GM19035 (cell line): Measurements from ENCODE around the gene PTPN23.

ENCODE experiments used
- ATAC-seq: cut with Tn5 transposase; IDR thresholded peaks from one replicate; pipeline ENCODE4 v1.9.1; 2021; ENCODE audit not compliant: unreplicated experiment

PTPN23 gene

DNA sequence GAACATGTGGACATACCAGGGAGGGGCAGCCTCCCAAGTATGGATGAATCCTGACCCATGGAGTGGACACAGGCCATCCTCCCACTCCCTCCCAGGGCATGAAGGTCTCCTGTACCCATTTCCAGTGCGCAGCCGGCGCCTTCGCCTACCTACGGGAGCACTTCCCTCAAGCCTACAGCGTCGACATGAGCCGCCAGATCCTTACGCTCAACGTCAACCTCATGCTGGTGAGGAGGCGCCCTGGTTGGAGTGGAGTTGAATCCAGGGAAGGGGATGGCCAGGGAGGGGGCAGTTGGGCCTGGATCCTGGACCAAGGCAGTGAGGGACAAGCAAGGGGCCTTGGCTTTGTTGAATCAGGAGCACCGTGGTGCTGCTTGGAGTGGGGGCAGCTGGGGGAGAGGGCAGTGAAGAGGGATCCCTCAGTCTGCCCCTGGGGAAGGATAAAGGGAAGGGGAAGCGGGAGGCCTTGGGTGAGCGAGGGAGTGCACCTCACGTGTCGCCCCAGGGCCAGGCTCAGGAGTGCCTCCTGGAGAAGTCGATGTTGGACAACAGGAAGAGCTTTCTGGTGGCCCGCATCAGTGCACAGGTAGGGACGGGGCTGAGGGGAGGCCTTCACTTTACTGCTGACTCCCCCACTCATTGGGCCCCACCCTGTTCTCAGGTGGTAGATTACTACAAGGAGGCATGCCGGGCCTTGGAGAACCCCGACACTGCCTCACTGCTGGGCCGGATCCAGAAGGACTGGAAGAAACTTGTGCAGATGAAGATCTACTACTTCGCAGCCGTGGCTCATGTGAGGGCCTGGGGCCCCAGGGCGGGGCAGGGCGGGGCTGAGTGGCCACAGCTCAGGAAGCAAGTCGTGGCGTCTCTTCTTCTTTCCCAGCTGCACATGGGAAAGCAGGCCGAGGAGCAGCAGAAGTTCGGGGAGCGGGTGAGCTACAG is 25.3 kb downstream of the PTPN23 start:
- ATAC-seq, result no peak

DNA sequence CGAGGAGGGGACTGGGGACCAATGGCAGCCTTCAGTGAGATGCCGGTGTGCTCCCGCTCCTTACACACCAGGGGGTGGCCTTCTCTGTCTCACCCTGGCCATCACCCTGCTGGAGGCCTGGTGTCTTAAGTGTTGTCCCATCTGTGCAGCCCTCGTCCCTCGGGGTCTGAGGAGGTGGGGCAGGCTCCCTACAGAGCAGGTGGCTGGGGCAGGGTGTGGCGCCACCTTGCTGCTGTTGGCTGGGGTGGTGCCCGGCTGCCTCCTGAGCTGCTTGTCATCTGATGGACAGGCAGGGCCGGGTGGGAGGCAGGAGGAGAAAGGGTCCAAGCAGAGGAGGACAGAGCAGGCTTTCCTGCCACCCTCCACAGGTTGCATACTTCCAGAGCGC is 25.9 kb downstream of the PTPN23 start:
- no peak for ATAC-seq

DNA sequence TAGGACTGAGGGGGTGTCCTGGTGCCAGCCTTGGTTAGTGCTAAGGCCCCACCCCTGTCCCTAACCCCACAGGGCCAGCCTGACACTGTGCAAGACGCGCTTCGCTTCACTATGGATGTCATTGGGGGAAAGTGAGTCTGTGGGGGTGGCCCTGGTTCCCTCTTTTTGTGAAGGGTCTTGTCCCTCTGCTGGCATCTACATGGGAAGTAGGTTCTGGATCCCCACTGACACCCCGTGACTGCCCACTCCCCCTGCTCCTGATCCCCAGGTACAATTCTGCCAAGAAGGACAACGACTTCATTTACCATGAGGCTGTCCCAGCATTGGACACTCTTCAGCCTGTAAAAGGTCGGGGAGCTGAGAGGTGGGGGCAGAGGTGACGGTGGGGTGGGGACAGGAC is 26.4 kb downstream of the PTPN23 start:
- ATAC-seq, result no peak

DNA sequence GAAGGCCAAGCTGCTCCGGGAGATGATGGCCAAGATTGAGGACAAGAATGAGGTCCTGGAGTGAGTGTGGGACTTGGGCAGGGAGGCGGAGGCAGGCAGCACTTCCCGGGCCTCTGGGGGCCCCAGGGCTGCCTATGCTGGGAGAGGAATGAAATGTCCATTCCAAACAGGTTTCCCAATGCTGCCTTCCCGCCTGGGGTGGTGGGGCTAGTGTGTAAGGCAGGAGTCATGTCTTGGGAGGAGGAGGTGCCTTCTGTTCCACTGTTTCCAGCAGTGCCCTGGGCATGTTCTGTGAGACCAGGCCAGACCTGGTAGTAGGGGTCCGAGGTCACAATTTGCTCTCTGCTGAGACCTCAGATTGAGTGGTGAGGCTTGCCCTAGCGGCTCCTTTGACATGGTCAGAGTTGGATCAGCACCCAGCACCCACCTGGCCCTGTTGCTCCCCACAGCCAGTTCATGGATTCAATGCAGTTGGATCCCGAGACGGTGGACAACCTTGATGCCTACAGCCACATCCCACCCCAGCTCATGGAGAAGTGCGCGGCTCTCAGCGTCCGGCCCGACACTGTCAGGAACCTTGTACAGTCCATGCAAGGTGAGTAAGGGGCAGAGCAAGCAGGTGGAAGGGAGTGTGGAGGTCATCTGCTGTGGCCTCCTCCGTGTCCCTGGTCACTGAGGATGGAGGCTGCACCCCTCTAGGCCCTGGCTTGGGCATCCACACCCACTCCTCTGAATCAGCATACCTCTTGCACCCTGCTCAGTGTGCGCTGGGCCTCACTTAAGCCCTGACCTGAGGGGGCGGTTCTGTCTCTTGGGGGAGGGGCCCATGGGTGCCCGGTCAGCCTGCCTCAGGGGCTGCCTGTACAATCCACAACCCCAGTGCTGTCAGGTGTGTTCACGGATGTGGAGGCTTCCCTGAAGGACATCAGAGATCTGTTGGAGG is 27.3 kb downstream of the PTPN23 start:
- no peak for ATAC-seq

DNA sequence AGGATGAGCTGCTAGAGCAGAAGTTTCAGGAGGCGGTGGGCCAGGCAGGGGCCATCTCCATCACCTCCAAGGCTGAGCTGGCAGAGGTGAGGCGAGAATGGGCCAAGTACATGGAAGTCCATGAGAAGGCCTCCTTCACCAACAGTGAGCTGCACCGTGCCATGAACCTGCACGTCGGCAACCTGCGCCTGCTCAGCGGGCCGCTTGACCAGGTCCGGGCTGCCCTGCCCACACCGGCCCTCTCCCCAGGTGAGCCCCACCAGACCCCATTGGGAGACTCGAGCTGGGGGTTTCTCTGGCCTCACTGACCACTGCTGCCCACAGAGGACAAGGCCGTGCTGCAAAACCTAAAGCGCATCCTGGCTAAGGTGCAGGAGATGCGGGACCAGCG is 28.0 kb downstream of the PTPN23 start:
- no peak for ATAC-seq

DNA sequence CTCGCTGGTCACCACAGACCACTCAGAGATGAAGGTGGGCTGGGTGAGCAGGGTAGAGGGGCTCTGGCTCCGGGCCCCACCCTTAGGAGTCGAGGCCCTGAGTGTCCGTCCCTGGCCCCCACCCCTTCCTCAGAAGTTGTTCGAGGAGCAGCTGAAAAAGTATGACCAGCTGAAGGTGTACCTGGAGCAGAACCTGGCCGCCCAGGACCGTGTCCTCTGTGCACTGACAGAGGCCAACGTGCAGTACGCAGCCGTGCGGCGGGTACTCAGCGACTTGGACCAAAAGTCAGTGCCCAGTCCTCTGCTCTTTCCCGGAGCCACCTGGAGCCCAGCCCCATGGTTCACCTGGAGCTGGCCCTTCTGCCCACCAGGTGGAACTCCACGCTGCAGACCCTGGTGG is 28.5 kb downstream of the PTPN23 start:
- no peak for ATAC-seq

DNA sequence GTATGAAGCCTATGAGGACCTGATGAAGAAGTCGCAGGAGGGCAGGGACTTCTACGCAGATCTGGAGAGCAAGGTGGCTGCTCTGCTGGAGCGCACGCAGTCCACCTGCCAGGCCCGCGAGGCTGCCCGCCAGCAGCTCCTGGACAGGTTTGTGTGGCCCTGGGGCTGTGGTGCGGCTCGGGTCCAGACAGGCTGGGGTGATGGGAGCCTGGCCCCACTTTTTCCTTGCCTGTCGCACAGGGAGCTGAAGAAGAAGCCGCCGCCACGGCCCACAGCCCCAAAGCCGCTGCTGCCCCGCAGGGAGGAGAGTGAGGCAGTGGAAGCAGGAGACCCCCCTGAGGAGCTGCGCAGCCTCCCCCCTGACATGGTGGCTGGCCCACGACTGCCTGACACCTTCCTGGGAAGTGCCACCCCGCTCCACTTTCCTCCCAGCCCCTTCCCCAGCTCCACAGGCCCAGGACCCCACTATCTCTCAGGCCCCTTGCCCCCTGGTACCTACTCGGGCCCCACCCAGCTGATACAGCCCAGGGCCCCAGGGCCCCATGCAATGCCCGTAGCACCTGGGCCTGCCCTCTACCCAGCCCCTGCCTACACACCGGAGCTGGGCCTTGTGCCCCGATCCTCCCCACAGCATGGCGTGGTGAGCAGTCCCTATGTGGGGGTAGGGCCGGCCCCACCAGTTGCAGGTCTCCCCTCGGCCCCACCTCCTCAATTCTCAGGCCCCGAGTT is 29.0 kb downstream of the PTPN23 start:
- ATAC-seq, result no peak

DNA sequence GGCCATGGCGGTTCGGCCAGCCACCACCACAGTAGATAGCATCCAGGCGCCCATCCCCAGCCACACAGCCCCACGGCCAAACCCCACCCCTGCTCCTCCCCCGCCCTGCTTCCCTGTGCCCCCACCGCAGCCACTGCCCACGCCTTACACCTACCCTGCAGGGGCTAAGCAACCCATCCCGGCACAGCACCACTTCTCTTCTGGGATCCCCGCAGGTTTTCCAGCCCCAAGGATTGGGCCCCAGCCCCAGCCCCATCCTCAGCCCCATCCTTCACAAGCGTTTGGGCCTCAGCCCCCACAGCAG is 29.5 kb downstream of the PTPN23 start:
- no peak for ATAC-seq

DNA sequence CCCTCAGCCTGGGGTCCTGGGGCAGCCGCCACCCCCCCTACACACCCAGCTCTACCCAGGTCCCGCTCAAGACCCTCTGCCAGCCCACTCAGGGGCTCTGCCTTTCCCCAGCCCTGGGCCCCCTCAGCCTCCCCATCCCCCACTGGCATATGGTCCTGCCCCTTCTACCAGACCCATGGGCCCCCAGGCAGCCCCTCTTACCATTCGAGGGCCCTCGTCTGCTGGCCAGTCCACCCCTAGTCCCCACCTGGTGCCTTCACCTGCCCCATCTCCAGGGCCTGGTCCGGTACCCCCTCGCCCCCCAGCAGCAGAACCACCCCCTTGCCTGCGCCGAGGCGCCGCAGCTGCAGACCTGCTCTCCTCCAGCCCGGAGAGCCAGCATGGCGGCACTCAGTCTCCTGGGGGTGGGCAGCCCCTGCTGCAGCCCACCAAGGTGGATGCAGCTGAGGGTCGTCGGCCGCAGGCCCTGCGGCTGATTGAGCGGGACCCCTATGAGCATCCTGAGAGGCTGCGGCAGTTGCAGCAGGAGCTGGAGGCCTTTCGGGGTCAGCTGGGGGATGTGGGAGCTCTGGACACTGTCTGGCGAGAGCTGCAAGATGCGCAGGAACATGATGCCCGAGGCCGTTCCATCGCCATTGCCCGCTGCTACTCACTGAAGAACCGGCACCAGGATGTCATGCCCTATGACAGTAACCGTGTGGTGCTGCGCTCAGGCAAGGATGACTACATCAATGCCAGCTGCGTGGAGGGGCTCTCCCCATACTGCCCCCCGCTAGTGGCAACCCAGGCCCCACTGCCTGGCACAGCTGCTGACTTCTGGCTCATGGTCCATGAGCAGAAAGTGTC is 30.2 kb downstream of the PTPN23 start:
- no peak for ATAC-seq

DNA sequence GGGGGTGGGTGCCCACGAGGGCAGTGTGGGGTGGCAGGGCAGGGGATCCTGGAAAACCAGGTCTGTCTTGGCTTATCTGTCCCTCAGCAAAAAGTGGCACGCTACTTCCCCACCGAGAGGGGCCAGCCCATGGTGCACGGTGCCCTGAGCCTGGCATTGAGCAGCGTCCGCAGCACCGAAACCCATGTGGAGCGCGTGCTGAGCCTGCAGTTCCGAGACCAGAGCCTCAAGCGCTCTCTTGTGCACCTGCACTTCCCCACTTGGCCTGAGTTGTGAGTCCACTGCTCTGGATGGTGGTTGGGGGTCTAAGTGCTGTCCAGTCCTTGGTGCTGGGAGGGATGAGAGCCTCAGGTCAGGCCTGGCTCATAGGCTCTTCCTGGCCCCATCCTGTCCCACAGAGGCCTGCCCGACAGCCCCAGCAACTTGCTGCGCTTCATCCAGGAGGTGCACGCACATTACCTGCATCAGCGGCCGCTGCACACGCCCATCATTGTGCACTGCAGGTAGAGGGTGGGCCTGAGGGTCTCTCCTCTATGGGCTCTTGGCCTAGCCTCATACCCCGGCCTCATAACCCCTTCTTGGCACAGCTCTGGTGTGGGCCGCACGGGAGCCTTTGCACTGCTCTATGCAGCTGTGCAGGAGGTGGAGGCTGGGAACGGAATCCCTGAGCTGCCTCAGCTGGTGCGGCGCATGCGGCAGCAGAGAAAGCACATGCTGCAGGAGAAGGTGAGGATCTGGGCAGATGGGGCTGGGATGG is 31.1 kb downstream of the PTPN23 start:
- no peak for ATAC-seq

DNA sequence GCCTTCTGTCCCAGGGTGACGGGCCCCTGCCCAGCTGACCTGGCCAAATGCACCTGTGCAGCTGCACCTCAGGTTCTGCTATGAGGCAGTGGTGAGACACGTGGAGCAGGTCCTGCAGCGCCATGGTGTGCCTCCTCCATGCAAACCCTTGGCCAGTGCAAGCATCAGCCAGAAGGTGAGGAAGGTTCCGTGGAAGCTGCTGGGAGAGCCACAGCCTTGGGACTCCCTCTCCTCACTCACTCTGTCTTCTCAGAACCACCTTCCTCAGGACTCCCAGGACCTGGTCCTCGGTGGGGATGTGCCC is 31.6 kb downstream of the PTPN23 start:
- no peak for ATAC-seq

DNA sequence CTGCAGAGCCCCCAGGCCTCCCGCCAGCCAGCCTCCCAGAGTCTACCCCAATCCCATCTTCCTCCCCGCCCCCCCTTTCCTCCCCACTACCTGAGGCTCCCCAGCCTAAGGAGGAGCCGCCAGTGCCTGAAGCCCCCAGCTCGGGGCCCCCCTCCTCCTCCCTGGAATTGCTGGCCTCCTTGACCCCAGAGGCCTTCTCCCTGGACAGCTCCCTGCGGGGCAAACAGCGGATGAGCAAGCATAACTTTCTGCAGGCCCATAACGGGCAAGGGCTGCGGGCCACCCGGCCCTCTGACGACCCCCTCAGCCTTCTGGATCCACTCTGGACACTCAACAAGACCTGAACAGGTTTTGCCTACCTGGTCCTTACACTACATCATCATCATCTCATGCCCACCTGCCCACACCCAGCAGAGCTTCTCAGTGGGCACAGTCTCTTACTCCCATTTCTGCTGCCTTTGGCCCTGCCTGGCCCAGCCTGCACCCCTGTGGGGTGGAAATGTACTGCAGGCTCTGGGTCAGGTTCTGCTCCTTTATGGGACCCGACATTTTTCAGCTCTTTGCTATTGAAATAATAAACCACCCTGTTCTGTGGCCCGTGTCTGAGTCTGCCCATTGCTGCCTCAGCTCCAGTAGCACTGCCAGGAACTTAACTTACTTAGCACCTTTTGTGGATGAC is 32.2 kb downstream of the PTPN23 start:
- ATAC-seq, result no peak

DNA sequence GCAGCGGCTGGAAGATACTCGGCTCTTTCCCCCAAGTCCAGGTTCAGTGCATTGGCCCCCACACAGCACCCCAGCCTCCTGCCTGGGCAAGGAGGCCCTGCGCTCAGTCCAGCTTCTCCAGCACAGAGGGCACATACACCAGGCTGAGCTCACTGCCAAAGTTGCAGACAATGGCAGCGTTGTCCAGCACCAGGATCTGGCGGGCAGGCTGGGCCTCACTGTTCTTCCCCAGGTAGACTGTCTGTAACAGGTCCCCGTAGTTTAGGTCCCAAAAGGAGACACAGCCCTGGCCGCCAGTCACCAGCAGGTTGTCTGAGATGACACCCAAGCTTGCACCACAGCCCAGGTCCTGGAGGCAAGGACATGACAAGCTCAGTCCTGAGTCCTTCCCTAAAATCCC is 32.9 kb downstream of the PTPN23 start:
- ATAC-seq, result no peak

DNA sequence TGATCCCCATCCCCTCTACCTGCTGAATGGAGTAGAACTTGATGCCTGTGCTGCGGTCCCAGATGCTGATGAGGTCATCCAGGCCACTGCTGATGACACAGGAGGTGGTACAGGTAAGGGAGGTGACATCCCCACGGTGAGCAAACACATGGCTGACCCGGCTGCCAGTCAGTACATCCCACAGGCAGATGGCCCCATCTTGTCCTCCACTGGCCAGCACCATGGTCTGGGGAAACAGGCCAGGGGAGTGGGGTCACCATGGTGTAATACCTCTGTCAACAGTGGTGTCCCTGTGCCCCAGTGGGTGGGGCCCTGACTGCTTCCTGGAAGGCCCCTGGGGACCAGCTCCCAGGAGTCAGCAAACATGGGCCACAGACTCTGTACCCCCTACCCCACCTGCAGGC is 33.3 kb downstream of the PTPN23 start:
- ATAC-seq, result no peak

DNA sequence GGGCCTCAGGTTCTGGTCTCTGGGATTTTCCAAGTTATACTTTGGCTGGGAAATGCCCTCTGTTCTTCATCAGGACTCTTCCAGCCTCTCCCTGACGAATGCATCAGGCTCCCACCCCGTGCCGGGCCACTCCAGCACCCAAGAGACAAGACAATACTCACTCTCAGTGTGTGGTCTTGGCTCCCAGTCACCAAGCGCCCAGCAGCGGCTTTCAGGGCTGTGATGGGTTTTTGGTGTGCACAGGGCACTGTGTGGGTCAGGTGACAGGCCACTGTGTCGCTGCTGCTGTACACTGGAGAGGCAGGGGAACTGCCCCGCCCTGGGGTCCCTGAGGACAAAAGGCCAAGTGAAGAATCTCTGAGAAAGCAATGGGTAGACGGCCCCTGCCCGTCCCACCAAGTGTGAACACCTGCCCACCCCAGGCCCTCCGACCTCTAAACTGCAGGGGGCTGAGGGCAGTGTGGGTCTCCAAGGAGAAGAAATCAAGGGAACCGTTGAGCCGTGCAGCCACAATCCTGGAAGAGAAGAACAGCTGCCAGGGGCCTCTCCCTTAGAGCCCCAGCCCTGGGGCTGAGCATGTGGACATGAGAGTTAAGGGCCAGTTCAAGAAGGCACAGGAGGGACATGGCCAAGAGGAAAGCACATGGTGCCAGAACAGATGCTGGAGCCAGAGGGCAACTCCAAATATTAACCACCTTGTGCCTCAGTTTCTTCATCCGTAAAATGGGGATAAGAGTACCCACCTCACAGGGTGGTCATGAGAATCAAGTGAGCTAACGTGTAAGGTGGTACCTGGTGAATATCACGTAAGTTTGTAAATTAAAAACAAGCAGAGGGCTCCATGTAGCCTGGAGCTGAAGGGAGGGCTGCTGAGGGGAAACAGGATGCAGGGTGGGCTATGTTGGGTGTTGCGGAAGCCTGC is 34.1 kb downstream of the PTPN23 start:
- ATAC-seq, result no peak

DNA sequence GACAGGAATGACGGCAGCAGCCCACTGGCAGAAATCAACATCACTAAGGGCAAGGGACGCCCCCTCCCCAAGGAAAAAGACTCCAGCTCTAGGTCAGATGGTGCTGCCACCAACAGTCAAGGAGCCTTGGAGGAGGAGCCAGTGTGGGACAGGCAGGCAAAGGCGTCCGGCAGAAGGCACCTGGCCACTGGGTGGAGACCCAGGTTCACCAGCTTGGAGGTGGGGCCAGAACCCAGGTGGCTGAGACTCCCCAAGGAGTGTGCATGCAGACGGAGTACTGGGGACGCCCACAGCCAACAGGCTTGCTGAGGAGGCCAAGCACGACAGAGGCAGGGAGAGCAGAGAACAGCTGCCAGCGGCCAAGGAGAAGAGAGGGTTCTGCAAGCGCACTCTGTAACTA is 35.2 kb downstream of the PTPN23 start:
- no peak for ATAC-seq

DNA sequence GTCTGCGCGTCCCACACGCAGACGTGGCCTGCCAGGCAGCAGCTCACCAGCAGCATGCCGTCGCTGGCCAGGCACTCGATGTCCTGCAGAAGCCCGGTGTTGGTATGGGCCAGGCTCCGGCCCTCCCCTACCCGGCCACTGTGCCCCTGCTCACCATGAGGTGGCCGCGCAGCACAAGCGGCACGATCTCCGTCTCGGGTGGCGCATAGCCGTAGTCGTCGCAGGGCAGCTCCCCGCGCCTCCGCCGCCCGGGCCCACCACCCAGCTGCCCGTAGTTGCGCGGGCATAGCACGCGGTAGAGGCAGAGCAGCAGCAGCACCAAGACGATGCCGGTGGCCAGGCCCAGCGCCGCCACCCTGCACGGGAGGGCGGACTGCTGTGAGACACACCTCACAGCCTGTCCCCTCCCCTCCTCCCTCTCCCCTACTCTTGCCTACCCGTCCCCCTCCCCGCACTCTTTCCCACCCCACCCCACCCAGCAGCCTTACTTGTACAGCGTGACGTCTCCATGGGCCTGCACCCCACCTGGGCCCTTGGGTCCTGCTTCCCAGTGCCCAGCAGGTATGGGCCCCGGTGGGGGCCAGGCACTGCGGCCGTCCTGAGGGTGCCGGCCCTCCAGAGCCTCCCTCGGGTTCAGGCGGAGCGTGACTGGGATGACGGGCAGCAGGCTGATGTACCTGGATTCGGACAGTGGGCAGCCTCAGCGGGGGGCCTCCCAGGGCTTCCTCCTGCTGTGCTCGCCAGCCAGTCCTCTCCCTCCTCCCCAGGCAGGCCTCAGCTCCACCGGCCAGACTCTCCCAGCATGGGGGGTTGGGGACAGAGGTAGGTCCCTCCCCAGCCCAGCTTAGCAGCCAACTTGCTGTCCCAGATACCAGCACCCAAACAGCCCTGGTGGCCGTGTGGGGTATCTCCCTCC is 37.6 kb downstream of the PTPN23 start:
- ATAC-seq, result no peak
